Activated CD8-positive, alpha-beta memory T cell treated with anti-CD3 and anti-CD28 coated beads, Interleukin-2, amount 10 ng/mL, durations not matched to agents 7 days and 5 days (primary cell): ENCODE data around the gene SLC6A6. TPM values are rescaled to one million over a fixed set of nuclear protein-coding genes. Genes with fewer than 3 reads are reported as not detected.
A peak's percentile ranks its signal among the peaks of the same experiment; 100 is the strongest.
"Not testable (repeated sequence)": the region's sequence is repeated elsewhere in the genome, so short reads cannot be mapped to it uniquely, and the experiment has no call there.

Source experiments
- ATAC-seq: fragments of 150-1000 bp; cut with Tn5 transposase; one replicate; pipeline ENCODE4 v1.10.0; 2021; ENCODE audit warnings: moderate library complexity
- CTCF ChIA-PET: fragments of 350-600 bp; sonication (Branson Sonifier 250); formaldehyde crosslinking; loops from one replicate; lab custom pipeline; 2021; ENCODE audit warnings: antibody characterized with exemption; lab: Charles Lee
- DNase-seq: peaks from one replicate; pipeline ENCODE4 v3.0.0-alpha.2; 2020
- H3K27ac Mint-ChIP-seq: one replicate; pipeline ENCODE4 v1.8.0; 2021; ENCODE audit warnings: mild to moderate bottlenecking, mixed read lengths
- H3K27me3 Mint-ChIP-seq: one replicate; pipeline ENCODE4 v1.8.0; 2021; ENCODE audit warnings: mixed read lengths
- H3K36me3 Mint-ChIP-seq: one replicate; pipeline ENCODE4 v1.8.0; 2021; ENCODE audit warnings: mild to moderate bottlenecking, mixed read lengths
- H3K4me1 Mint-ChIP-seq: one replicate; pipeline ENCODE4 v1.8.0; 2021; ENCODE audit warnings: mixed read lengths
- H3K4me3 Mint-ChIP-seq: one replicate; pipeline ENCODE4 v1.8.0; 2021; ENCODE audit warnings: mild to moderate bottlenecking, moderate library complexity, mixed read lengths
- H3K9me3 Mint-ChIP-seq: one replicate; pipeline ENCODE4 v1.8.0; 2022; ENCODE audit warnings: low read depth, mixed read lengths
- total RNA-seq, 2 experiments: library from RNA; stranded (reverse); gene quantifications; one replicate each; pipeline ENCODE4 v1.2.3, GENCODE V29; 2021

The SLC6A6 gene
- total RNA-seq, 2 experiments from 2014 or later: 55.3 to 64.6 TPM

GRCh38 chr3:14409779-14410063 is 7.3 kb downstream of the SLC6A6 start:
- H3K4me3 Mint-ChIP-seq, H3K27ac Mint-ChIP-seq, DNase-seq, H3K27me3 Mint-ChIP-seq, H3K9me3 Mint-ChIP-seq, CTCF ChIA-PET, ATAC-seq: not testable (repeated sequence)
- H3K4me1 Mint-ChIP-seq: peaks cover 37% of the 10 kb centered on the region
- peaks cover 11% of the 10 kb centered on the region for H3K36me3 Mint-ChIP-seq

DNA sequence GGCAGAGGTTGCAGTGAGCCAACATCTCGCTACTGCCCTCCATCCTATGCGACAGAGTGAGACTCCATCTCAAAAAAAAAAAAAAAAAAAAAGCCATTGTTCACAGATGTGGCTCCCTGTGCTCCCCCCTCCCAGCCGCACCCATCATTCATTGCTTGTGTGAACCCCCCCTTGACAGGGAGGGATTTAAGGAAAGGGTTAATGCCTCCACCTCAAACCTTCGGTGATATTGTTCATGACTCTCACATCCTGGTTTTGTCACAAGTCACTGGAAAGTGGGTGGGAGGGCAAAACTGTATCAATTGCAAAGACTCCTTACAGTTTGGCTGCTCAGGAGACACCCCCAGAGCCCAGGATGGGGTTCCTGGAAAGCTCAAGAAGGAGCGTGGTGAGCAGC is 7.7 kb downstream of the SLC6A6 start:
- Mint-ChIP-seq H3K9me3 (no peaks in the 10 kb centered on the region), H3K27ac (peak overlapping the region; percentile 67), H3K36me3 (peaks cover 11% of the 10 kb centered on the region), H3K27me3 (no peaks in the 10 kb centered on the region), H3K4me3 (no peak overlapping the region), H3K4me1 (peaks cover 37% of the 10 kb centered on the region)
- CTCF ChIA-PET: no interaction called here
- no peak for ATAC-seq
- DNase-seq: no peak

DNA sequence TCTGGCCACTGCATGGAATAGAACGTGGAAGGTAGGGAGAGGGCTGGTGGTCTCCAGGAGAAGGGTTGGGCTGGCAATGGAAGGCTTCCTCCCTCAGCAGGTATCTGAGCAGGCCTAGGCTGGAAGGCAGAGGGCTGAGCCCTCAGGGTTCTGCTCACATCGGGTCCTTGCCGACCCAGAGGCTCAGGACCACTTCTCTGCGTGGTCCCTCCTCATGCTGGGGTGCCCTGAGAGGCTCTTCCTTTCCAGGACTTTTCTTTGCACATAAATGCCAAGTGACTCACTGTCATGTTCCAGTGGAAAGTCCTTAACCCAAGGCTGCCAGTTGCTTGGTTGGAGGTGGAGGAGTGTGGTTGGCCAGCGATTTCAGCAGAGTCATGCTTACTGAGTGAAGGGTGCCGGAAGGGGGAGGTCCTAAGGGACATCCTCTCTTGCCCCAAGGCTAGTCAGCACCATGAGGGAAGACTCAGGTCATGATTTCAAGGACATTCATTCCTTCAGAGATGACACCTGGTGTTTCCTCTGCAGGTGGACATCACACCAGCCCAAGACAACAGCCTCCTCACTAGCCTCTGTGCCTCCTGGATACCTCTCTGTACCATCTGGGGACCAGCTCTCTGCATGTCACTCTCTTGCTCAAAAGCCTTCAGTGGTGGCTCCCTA is 8.2 kb downstream of the SLC6A6 start:
- H3K4me1 Mint-ChIP-seq: peaks cover 31% of the 10 kb centered on the region
- CTCF ChIA-PET: no interaction called here
- no peak overlapping the region for H3K4me3 Mint-ChIP-seq
- H3K27ac Mint-ChIP-seq: peak overlapping the region; percentile 67
- no peaks in the 10 kb centered on the region for H3K27me3 Mint-ChIP-seq
- peaks cover 11% of the 10 kb centered on the region for H3K36me3 Mint-ChIP-seq
- DNase-seq (peak; percentile 56), ATAC-seq (peak; percentile 74)
- no peaks in the 10 kb centered on the region for H3K9me3 Mint-ChIP-seq

- CTCF ChIA-PET: no interaction called here
- H3K4me1 Mint-ChIP-seq: peaks cover 30% of the 10 kb centered on the region
- ATAC-seq (no peak), DNase-seq (no peak)
- H3K9me3 Mint-ChIP-seq: no peaks in the 10 kb centered on the region
- H3K27ac Mint-ChIP-seq: no peak overlapping the region
- no peaks in the 10 kb centered on the region for H3K27me3 Mint-ChIP-seq
- H3K36me3 Mint-ChIP-seq: peaks cover 11% of the 10 kb centered on the region
- H3K4me3 Mint-ChIP-seq: no peak overlapping the region
These were observed 8.7 kb downstream of the SLC6A6 start for GRCh38 chr3:14411166-14411526.

DNA sequence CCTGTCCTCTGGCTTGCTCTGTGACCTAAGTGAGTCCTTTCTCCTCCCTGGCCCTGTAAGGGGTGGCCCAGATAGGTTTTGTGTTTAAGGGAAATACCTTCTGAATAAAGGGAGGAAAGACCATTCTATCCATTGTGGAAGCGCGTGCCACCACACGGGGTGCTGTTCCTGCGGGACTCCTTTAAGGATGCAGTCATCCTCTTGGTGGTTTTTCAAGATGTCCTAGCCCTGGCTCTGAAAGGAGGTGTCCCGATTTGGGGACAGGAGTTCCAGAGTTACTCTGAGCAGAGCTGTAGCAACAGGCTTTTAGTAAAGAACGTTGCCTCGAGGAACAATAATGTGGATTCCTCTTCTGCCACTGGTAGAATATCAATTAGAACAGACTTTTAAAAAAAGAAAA is 9.6 kb downstream of the SLC6A6 start:
- DNase-seq: no peak
- Mint-ChIP-seq H3K9me3 (no peaks in the 10 kb centered on the region), H3K27me3 (no peaks in the 10 kb centered on the region), H3K36me3 (peaks cover 11% of the 10 kb centered on the region), H3K4me1 (peaks cover 25% of the 10 kb centered on the region), H3K27ac (no peak overlapping the region), H3K4me3 (no peak overlapping the region)
- ATAC-seq: no peak
- CTCF ChIA-PET: no interaction called here

- Mint-ChIP-seq H3K36me3 (peaks cover 7% of the 10 kb centered on the region), H3K4me1 (peaks cover 21% of the 10 kb centered on the region), H3K4me3 (no peak overlapping the region), H3K9me3 (no peaks in the 10 kb centered on the region), H3K27me3 (no peaks in the 10 kb centered on the region), H3K27ac (no peak overlapping the region)
- ATAC-seq: no peak
- CTCF ChIA-PET: no interaction called here
- DNase-seq: no peak
These were observed 10.5 kb downstream of the SLC6A6 start for GRCh38 chr3:14412831-14413380.

- H3K4me3 Mint-ChIP-seq: no peak overlapping the region
- H3K4me1 Mint-ChIP-seq: peaks cover 20% of the 10 kb centered on the region
- H3K27ac Mint-ChIP-seq: no peak overlapping the region
- H3K9me3 Mint-ChIP-seq: no peaks in the 10 kb centered on the region
- DNase-seq (no peak), ATAC-seq (no peak)
- H3K27me3 Mint-ChIP-seq: no peaks in the 10 kb centered on the region
- CTCF ChIA-PET: no interaction called here
- H3K36me3 Mint-ChIP-seq: peaks cover 7% of the 10 kb centered on the region
These were observed 11.1 kb downstream of the SLC6A6 start for GRCh38 chr3:14413381-14414071.

DNA sequence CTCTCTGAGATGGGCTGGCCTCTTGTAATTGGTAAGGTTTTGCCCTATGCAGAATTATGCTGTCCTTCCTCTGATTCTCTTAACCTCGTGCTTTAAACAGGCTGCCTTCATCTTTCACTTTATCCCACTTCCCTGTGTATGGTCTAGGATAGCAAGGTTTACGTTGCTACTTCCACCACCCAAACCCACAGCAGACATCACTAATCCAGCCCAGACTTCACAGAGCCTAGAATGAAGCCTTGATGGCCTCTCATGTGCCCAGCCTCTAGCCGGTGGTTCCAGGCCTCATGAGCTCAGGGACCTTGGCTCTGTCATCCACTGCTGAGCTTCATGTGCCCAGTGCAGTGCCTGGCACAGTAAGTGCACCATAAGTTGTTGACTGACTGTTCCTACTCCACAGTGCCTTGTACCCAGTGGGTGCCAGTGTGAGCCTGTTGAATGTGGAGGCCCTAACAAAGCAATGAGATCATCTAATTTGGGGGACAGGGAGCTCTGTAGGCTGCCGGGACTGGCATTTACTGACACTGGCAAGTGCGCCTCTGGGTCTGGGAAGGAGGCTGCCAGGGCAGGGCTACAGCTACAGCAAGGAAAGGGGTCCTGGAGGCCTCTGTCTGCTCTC is 12.5 kb downstream of the SLC6A6 start:
- CTCF ChIA-PET: no interaction called here
- Mint-ChIP-seq H3K4me3 (no peak overlapping the region), H3K36me3 (peaks cover 6% of the 10 kb centered on the region), H3K4me1 (peaks cover 15% of the 10 kb centered on the region), H3K27ac (no peak overlapping the region), H3K27me3 (no peaks in the 10 kb centered on the region), H3K9me3 (no peaks in the 10 kb centered on the region)
- DNase-seq: no peak
- ATAC-seq: no peak

DNA sequence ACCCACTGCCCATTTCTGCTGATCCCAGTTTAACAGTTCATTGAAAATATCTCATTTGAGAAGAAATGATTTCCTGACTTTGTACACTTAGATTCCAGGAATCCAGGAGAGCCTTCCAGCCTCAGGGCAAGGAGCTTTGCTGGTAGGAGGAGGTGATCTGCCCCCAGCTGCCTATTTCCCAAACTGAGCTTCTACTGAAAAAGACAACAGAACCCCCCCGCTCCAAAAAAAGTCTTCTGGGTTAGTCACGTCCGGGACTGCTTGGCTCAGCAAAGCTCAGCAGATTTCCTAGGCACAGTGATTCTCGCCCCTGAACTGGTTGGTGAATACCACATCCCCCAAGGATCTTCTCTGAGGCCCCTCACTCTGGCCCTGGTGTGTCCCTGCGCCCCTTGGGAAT is 13.1 kb downstream of the SLC6A6 start:
- CTCF ChIA-PET: no interaction called here
- H3K4me1 Mint-ChIP-seq: peaks cover 11% of the 10 kb centered on the region
- no peak overlapping the region for H3K27ac Mint-ChIP-seq
- DNase-seq (no peak), ATAC-seq (no peak)
- H3K27me3 Mint-ChIP-seq: no peaks in the 10 kb centered on the region
- no peaks in the 10 kb centered on the region for H3K9me3 Mint-ChIP-seq
- no peak overlapping the region for H3K4me3 Mint-ChIP-seq
- H3K36me3 Mint-ChIP-seq: peaks cover 6% of the 10 kb centered on the region

GRCh38 chr3:14416453-14416852 is 14.0 kb downstream of the SLC6A6 start:
- no peaks in the 10 kb centered on the region for H3K27me3 Mint-ChIP-seq
- H3K27ac Mint-ChIP-seq: peak overlapping the region; percentile 50
- H3K4me3 Mint-ChIP-seq: no peak overlapping the region
- H3K4me1 Mint-ChIP-seq: peaks cover 11% of the 10 kb centered on the region
- DNase-seq (no peak), ATAC-seq (no peak)
- CTCF ChIA-PET: no interaction called here
- H3K36me3 Mint-ChIP-seq: peaks cover 1% of the 10 kb centered on the region
- no peaks in the 10 kb centered on the region for H3K9me3 Mint-ChIP-seq

- Mint-ChIP-seq H3K4me3 (no peak overlapping the region), H3K36me3 (peaks cover 1% of the 10 kb centered on the region), H3K9me3 (no peaks in the 10 kb centered on the region), H3K27me3 (no peaks in the 10 kb centered on the region), H3K27ac (peak overlapping the region; percentile 20), H3K4me1 (peaks cover 26% of the 10 kb centered on the region)
- CTCF ChIA-PET: no interaction called here
- ATAC-seq: no peak
- no peak for DNase-seq
These were observed 16.2 kb downstream of the SLC6A6 start for GRCh38 chr3:14418296-14419250.

DNA sequence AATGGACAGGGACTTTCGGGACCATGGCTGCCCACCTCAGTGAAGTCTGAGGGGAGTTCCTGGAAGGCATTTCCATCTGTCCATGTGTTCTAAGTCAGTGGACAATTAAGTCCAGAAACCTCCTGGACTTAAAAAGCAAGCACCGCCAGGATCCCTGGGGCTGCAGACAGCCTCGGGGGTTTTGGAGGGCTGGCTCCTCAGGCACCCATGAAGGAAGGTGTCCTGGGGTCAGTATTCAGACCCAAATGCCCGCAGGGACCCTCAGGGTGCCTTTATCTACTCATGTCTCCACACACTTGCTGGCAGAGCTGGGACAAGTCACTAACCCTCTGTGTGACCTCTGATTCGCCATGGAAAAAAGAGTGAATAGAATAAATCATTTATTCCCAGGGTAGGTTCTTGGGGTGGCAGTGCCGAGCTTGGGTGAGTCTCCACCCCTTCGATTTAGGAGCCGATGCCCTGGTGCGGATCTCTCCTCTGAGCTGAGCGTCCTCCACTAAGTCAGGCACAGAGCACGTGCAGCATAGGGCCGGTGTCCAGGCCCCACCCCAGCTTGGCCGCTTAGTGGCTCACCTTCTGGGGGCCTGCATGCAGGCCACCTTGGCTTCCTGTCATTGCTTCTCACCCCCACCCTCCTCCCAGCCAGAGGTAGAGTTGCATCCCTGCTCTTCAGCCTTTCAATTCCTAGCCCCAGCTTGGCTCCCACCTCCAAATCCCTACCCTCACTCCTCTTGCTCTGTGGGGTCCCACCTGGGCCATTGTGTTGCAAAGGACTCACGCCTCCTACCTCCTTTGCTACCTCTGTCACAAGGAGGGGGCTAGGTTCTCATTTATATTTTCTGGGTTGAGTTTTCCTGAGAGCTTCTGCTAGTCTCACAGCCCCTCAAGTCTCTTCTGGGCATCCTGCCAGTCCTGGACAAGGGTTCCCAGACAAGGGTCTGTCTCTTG is 19.9 kb downstream of the SLC6A6 start:
- no peak for ATAC-seq
- Mint-ChIP-seq H3K36me3 (peaks cover 1% of the 10 kb centered on the region), H3K4me1 (peaks cover 57% of the 10 kb centered on the region), H3K27ac (peak overlapping the region; percentile 47), H3K9me3 (no peaks in the 10 kb centered on the region), H3K4me3 (no peak overlapping the region), H3K27me3 (no peaks in the 10 kb centered on the region)
- no peak for DNase-seq
- CTCF ChIA-PET: interaction anchor here (2.7 kb wide), 1 partner anchor 9 kb away, joined by 9 read pairs; no protein-coding TSS in a partner anchor
